GM18870 (cell line): ENCODE measurements around the gene DEFB131A.
"Not testable (repeated sequence)": the region's sequence is repeated elsewhere in the genome, so short reads cannot be mapped to it uniquely, and the experiment has no call there.

ENCODE experiments used
- ATAC-seq: cut with Tn5 transposase; IDR thresholded peaks from one replicate; pipeline ENCODE4 v1.9.1; 2021; ENCODE audit warnings: moderate library complexity; ENCODE audit not compliant: unreplicated experiment

The DEFB131A gene

GRCh38 chr4:9494256-9495035 is 50.2 kb downstream of the DEFB131A start:
- ATAC-seq = not testable (repeated sequence)

DNA sequence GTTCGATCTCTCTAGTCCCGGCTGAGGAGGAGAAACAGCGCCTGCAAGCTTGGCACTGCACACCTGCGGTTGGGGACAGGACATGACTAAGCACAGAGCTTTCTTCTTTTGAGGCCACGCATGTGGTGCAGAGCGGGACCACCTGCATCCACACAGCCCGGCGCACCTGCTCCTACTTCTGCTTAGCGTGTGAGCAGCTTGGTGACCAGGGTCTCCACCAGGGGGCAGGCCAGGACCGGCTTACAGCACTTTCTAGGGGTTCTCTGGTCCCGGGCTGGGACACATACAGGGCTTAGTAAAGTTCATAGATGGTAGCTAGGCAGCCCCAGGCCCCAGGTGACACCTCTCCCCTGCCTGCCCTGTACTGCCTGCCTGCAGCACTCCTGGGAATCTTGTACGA is 51.2 kb downstream of the DEFB131A start:
- ATAC-seq = not testable (repeated sequence)

GRCh38 chr4:9497575-9498467 is 53.6 kb downstream of the DEFB131A start:
- not testable (repeated sequence) for ATAC-seq

DNA sequence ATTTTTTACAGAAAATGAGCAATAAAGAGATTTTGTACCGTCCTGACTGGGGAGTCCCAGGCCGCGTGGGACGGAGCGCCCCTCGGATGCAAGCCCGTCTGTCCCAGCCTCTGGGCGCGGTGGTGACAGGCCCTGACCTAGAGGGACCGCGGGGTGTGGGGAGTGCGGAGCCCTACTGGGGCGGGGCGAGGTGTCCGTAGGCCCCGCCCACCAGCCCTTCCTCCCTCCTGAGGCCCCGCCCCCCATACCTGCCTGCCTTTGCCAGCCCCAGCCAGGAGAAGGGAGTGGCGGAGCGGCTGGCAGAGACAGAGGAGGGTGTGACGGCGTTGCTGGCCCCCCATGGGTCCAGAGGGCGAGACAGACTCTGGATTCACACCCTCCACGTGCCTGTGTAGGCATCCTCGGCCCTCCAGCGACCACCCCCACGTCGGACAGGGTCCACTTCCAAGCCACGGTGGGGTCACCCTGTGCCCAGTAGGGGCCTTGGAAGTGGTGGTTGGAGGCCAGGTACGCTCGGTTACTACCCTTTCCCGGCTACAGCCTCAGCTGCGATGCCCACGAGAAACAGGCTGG is 54.3 kb downstream of the DEFB131A start:
- ATAC-seq = not testable (repeated sequence)

DNA sequence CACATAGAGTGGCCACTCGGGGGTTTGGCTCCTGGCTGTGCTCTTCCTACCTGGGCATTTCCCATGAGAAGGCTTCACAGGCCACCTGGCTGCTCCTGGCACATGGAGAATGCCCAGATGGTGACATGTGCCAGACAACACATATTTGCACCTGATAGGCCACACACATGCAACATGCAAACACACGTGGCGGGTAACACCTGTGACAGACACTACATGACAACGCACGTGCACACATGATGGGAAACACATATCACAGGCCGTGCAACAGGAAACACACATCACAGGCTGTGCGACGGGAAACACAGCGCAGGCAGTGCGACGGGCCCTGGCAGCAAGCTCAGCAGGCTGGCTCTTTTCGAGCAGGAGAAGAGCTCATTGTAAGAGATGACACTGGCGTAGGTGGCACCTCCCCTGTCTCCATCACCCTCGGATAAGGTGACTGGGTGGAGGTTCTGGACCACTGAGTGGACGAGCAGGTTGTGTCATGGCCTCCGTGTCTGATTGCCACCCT is 55.8 kb downstream of the DEFB131A start:
- ATAC-seq = not testable (repeated sequence)
